ENCODE data around the gene ANKRD23. TPM values are rescaled to one million over a fixed set of nuclear protein-coding genes. Genes with fewer than 3 reads are reported as not detected.

ANKRD23 gene
- polyA plus RNA-seq, 3 donors, result 3.4 to 6.9 (median 4.2) TPM

- DNase-seq (ENCODE audit: extremely low read depth in 1 of 11, low read depth in 9 of 11, low spot score in 4 of 11), result no peak
Observed at GRCh38 chr2:96842600-96842999, 1.2 kb downstream of the ANKRD23 start.

GRCh38 chr2:96841701-96842495 is 1.9 kb downstream of the ANKRD23 start:
- no peak for DNase-seq (ENCODE audit: extremely low read depth in 1 of 11, low read depth in 9 of 11, low spot score in 4 of 11)

- DNase-seq (ENCODE audit: extremely low read depth in 1 of 11, low read depth in 9 of 11, low spot score in 4 of 11), result no peak
Observed at GRCh38 chr2:96839875-96840850, 3.7 kb downstream of the ANKRD23 start.

- peak in 1 of 11 donors; percentile 68 for DNase-seq (ENCODE audit: extremely low read depth in 1 of 11, low read depth in 9 of 11, low spot score in 4 of 11)
Observed at GRCh38 chr2:96839293-96839874, 4.4 kb downstream of the ANKRD23 start.

DNA sequence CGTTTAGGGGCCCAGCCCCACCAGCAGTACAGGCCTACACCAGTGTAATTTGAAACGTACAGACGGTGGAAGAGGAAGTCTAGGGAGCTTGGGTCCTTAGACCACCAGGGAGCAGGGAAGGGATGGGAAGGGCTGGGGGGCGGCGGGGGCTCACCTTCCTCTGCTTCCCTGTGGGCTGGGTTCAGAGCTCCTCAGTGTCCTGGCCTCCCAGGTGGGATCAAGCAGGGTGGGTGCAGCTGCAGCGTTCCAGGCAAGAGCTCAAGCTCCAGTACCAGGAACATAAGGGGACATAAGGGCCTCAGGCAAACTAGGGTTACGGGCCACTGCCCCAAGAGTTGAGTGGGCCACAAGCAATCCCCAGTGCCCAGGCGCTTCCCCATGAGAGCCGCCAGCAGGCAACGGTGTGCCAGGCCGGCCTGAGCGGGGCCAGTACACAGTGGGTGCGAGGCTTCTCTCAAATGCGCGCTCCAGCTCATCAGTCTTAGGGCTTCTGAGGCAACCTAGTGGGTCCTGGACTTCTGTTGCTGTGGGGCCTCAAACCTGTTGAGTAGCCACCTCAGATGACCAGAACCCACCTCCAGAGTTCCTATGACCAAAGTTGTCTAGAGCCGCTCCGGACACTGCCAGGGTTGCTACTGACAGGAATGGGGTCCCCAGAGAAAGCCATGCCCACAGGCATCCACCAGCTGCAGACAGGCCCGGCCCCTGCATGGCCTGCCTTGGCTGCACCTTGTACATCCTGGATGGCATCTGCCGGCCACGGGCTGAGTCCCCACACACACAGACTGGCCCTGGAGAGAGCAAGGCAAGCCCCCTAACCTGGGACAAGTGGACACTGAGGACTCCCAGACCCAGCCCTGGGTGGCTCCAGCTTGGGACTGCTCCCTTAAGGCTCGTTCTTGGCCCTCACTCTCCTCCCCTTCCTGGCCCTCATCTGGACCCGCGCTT is 5.2 kb downstream of the ANKRD23 start:
- no peak for DNase-seq (ENCODE audit: extremely low read depth in 1 of 11, low read depth in 9 of 11, low spot score in 4 of 11)

DNA sequence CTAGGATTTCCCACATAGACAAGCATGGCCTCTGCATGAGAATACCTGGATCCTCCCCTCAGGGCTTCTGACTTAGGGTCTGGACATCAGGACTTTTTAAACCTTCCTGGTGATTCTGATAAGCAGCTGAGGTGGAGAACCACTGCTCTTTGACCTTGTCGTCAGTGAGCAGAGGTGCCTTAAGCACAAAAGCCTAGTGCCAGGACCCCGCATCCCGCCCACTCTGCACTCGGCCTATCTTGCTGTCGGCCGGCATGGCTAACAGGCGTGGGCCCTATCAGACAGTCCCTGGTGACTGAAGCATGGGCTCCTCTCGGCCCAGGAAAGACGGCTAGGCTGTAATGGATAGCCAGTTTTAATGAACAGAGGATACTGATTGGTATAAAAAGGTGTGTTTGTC is 6.2 kb downstream of the ANKRD23 start:
- no peak for DNase-seq (ENCODE audit: extremely low read depth in 1 of 11, low read depth in 9 of 11, low spot score in 4 of 11)

DNA sequence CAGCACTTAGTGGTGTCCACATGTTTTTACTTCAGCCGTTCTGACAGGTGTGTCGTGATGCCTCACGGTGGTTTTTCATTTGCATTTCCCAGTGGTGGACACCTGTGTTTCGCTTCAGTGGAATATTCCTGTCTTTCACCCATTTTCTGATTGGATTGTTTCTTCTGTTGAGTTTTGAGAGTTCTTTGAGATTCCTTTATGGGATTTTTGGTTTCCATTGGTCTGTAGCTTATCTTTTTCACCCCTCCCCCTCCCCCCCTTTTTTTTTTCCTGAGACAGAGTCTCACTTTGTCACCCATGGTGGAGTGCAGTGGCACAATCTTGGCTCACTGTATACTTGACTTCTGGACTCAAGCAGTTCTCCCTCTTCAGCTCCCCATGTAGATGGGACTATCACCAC is 8.0 kb downstream of the ANKRD23 start:
- no peak for DNase-seq (ENCODE audit: extremely low read depth in 1 of 11, low read depth in 9 of 11, low spot score in 4 of 11)

- DNase-seq (ENCODE audit: extremely low read depth in 1 of 11, low read depth in 9 of 11, low spot score in 4 of 11), result peak in 7 of 11 donors; percentile 46 to 81 (median 68)
Observed at GRCh38 chr2:96832754-96833507, 10.9 kb downstream of the ANKRD23 start.

GRCh38 chr2:96832408-96832753 is 11.4 kb downstream of the ANKRD23 start:
- no peak for DNase-seq (ENCODE audit: extremely low read depth in 1 of 11, low read depth in 9 of 11, low spot score in 4 of 11)

DNA sequence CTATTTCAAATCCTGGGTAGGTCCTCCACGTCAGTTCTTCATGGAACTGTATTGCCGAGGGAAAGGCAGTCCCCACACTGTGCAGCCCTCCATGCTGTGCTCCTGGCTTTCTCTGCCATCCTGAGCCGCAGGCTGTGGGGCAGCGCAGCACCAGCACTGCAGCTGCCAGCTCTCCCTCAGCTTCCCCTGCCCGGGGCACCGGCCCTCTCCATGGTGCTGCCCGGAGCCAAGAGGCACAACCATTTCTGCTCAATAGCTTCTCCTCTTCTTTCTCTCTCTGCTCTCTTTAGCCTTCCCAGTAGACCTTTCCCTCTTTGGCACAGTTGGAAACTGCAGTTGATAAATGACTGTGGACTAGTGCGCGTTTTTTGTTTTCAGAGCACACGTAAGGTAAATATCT is 12.1 kb downstream of the ANKRD23 start:
- DNase-seq (ENCODE audit: extremely low read depth in 1 of 11, low read depth in 9 of 11, low spot score in 4 of 11), result no peak

GRCh38 chr2:96830044-96830562 is 13.7 kb downstream of the ANKRD23 start:
- DNase-seq (ENCODE audit: extremely low read depth in 1 of 11, low read depth in 9 of 11, low spot score in 4 of 11), result no peak

DNA sequence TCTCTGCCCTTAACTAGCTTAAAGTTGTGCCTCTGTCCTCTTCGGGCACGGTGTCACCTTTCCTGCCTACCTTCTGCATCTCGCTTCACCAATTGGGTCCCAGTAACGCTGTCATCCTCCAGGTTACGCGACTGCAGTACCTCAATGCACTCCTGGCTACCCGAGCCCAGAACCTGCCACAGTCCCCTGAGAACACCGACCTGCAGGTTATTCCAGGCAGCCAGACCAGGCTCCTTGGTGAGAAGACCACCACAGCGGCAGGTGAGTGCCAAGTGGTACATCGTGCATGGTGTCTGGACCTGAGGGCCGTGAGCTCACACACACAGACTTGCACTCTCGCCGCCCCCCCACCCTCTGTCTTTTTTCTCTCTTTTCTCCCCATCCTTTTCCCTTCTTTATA is 14.9 kb downstream of the ANKRD23 start:
- DNase-seq (ENCODE audit: extremely low read depth in 1 of 11, low read depth in 9 of 11, low spot score in 4 of 11), result no peak

- no peak for DNase-seq (ENCODE audit: extremely low read depth in 1 of 11, low read depth in 9 of 11, low spot score in 4 of 11)
Observed at GRCh38 chr2:96828436-96828835, 15.4 kb downstream of the ANKRD23 start.

DNA sequence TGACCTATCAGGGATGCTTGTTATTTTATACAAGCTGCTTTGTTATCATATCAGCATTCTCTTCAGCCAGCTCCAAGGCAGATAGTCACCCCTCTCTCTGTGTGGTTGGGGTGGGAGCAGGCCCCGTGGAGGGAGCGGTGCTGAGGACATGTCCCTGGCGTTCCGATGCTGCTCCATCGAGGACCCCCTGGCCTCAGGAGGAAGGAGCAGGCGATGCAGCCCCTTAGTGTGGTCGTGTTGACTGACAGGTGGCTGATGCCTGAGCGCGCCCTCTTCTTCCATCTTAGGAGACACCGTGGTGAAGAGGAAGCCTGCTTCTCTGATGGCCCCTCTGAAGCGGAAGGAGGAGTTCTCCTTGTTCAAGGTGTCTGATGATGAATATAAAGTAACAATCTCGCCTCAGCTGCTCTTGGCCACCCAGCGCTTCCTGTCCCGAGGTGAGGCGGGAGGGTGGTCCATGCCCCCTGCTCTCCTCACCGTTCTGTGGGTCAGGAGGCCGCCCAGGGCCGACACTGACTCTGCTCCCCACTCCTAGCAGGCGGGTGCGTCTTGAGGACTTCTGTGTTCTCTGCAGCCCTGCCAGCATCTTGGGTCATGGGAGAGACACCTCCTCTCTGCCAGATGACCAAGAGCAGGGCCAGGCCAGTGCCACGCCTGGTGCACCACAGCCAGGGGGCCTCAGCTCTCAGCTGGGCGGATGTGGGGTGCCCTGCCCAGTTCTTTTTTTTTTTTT is 17.1 kb downstream of the ANKRD23 start:
- DNase-seq (ENCODE audit: extremely low read depth in 1 of 11, low read depth in 9 of 11, low spot score in 4 of 11), result no peak

DNA sequence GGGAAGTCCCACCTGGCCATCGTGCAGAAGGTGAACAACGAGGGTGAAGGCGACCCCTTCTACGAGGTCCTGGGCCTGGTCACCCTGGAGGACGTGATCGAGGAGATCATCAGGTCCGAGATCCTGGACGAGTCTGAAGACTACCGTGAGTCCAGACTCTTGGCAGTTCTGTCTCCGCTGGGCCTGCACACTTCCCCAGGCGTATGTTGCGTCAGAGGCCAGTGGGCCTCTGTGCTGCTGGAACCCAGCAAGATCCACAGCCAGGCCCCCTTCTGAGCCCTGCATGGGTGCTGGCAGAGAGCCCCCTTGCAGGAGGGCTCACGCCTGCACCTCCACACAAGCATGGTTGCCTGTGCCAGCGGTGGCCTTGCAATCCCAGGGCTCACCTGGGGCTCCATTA is 18.8 kb downstream of the ANKRD23 start:
- no peak for DNase-seq (ENCODE audit: extremely low read depth in 1 of 11, low read depth in 9 of 11, low spot score in 4 of 11)

DNA sequence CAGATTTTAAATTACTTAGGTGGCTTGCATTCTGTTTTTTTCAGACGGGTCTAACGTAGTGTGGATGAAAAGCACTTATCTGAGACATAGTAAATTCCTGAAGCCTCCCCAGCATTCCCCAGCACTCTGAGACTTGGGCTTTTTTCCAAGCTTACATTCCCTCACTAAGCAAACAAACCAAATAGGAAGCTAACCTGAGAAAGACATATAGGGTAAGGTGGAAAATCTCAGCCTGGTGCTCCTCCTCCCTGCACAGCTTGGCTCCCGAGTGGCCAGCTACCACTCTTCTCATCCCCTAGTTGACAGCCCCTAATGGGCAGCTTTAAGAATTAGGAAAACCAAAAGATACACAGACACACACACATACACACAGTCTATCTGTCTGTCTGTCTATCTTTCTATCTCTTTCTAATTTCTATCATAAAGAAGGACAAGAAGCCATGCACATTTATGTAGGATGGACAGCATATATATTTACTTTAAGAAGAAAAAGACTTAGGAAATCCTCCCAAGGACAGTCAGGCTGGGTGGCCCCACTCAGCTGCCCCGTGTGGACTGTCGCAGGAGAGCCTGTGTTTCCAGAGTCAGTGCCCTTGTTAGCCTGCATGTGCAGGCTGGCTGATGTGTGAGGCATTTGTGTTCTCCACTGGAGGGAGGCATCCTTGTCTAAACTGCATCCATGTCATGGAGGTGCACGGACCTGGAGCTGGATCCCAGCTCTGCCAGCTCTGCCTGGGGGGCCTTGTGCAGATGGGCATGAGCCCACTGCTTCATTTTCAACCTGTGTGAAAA is 19.5 kb downstream of the ANKRD23 start:
- DNase-seq (ENCODE audit: extremely low read depth in 1 of 11, low read depth in 9 of 11, low spot score in 4 of 11), result no peak

All from renal cortex interstitium (tissue), 11 donors.